ENCODE data around the gene TRMO.

TRMO gene

GRCh38 chr9:97858826-97859225 lies 63.5 kb downstream of the TRMO start:
- H3K36me3 Mint-ChIP-seq (ENCODE audit: insufficient read depth): peaks cover 3% of the 10 kb centered on the region
- no peak for ATAC-seq (replicated peaks)
- no peaks in the 10 kb centered on the region for H3K9me3 Mint-ChIP-seq
- peaks cover 74 to 95% of the 10 kb centered on the region in 2 donors for H3K27me3 Mint-ChIP-seq
- H3K4me1 Mint-ChIP-seq (ENCODE audit: low read depth in 2 of 2): peaks cover 0 to 10% of the 10 kb centered on the region in 2 donors
- no peak overlapping the region for H3K4me3 Mint-ChIP-seq
- no peak overlapping the region for H3K27ac Mint-ChIP-seq
- no peak for DNase-seq

DNA sequence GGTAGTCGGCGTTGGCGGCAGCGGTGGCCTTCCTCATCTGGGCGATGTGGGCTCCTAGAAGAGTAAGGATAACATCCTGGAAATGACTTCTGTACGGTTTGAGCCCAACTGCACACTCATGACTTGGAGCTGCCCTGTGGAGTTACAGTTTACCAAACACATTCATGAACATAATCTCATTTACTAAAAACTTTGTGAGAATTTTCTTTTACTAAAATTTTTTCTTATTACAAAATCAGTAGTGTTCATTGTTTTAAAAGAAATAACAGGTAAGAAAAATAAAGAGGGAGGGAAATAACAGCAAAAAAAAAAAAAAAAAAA lies 63.9 kb downstream of the TRMO start:
- DNase-seq (no peak), ATAC-seq (replicated peaks) (no peak)
- H3K4me1 Mint-ChIP-seq (ENCODE audit: low read depth in 2 of 2): peaks cover under 1 to 11% of the 10 kb centered on the region in 2 donors
- no peak overlapping the region for H3K27ac Mint-ChIP-seq
- no peaks in the 10 kb centered on the region for H3K9me3 Mint-ChIP-seq
- peak overlapping the region in 1 of 2 donors; percentile 19 for H3K4me3 Mint-ChIP-seq
- peaks cover 74 to 95% of the 10 kb centered on the region in 2 donors for H3K27me3 Mint-ChIP-seq
- peaks cover 3% of the 10 kb centered on the region for H3K36me3 Mint-ChIP-seq (ENCODE audit: insufficient read depth)

GRCh38 chr9:97857606-97858392 lies 64.5 kb downstream of the TRMO start:
- peaks cover 3% of the 10 kb centered on the region for H3K36me3 Mint-ChIP-seq (ENCODE audit: insufficient read depth)
- H3K4me1 Mint-ChIP-seq (ENCODE audit: low read depth in 2 of 2): peaks cover 3 to 13% of the 10 kb centered on the region in 2 donors
- H3K27ac Mint-ChIP-seq: no peak overlapping the region
- H3K27me3 Mint-ChIP-seq: peaks cover 74 to 99% of the 10 kb centered on the region in 2 donors
- DNase-seq (no peak), ATAC-seq (replicated peaks) (no peak)
- H3K4me3 Mint-ChIP-seq: peak overlapping the region; percentile 19
- H3K9me3 Mint-ChIP-seq: no peaks in the 10 kb centered on the region

DNA sequence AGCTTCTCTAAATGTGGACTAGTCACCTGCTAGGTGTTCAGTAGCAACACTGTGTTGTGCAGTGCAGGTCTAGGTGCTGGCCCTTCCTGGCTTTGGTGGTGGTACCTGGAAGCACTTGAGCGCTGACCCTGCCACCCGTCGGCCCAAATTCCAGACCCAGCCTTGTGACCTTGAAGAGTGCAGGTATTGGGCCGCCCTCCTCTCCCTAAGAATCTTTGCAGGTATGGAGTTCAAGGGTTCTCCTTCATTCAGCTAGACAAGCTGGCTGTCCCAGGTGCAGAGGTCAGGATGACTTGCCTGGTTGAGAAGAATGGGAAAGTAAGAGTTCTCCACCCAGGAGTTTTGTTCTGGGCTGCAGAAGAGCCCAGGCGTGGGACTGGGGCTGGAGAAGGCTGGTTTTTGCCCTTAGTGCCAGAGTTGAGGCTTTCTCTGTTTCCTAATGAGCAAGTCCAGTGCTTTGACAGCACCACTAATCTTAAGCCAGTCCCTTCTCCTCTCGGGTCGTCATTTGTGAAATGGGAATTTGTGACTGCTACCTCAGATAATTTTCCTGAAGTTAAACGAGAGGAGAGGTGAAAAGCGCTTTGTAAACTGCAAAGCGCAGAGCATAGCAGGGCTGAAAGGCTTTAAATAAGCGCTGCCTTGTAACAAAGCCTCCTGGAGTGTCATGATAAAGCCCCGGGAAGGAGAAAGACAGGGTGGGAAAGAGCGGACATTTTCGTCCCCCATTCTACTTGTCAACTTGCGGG lies 65.3 kb downstream of the TRMO start:
- ATAC-seq (replicated peaks) (no peak), DNase-seq (no peak)
- Mint-ChIP-seq H3K4me3 (peak overlapping the region in 1 of 2 donors; percentile 19), H3K9me3 (no peaks in the 10 kb centered on the region), H3K27ac (no peak overlapping the region), H3K27me3 (peaks cover 75 to 99% of the 10 kb centered on the region in 2 donors), H3K4me1 (ENCODE audit: low read depth in 2 of 2) (peaks cover 3 to 18% of the 10 kb centered on the region in 2 donors), H3K36me3 (ENCODE audit: insufficient read depth) (peaks cover 3% of the 10 kb centered on the region)

GRCh38 chr9:97855899-97856298 lies 66.4 kb downstream of the TRMO start:
- DNase-seq (no peak), ATAC-seq (replicated peaks) (no peak)
- H3K27me3 Mint-ChIP-seq: peaks cover 70 to 96% of the 10 kb centered on the region in 2 donors
- peaks cover 3 to 18% of the 10 kb centered on the region in 2 donors for H3K4me1 Mint-ChIP-seq (ENCODE audit: low read depth in 2 of 2)
- H3K36me3 Mint-ChIP-seq (ENCODE audit: insufficient read depth): peaks cover 3% of the 10 kb centered on the region
- H3K9me3 Mint-ChIP-seq: no peaks in the 10 kb centered on the region
- peak overlapping the region; percentile 18 to 41 for H3K4me3 Mint-ChIP-seq
- no peak overlapping the region for H3K27ac Mint-ChIP-seq

- Mint-ChIP-seq H3K27ac (no peak overlapping the region), H3K9me3 (no peaks in the 10 kb centered on the region), H3K36me3 (ENCODE audit: insufficient read depth) (peaks cover 3% of the 10 kb centered on the region), H3K4me3 (peak overlapping the region; percentile 18 to 41), H3K4me1 (ENCODE audit: low read depth in 2 of 2) (peaks cover 3 to 18% of the 10 kb centered on the region in 2 donors), H3K27me3 (peaks cover 71 to 96% of the 10 kb centered on the region in 2 donors)
- no peak for ATAC-seq (replicated peaks)
- DNase-seq: no peak
These were observed 66.8 kb downstream of the TRMO start for GRCh38 chr9:97855486-97855875.

- peaks cover 3 to 18% of the 10 kb centered on the region in 2 donors for H3K4me1 Mint-ChIP-seq (ENCODE audit: low read depth in 2 of 2)
- H3K27ac Mint-ChIP-seq: no peak overlapping the region
- no peaks in the 10 kb centered on the region for H3K9me3 Mint-ChIP-seq
- no peak for DNase-seq
- H3K4me3 Mint-ChIP-seq: peak overlapping the region in 1 of 2 donors; percentile 41
- ATAC-seq (replicated peaks): no peak
- H3K36me3 Mint-ChIP-seq (ENCODE audit: insufficient read depth): peaks cover 3% of the 10 kb centered on the region
- peaks cover 72 to 96% of the 10 kb centered on the region in 2 donors for H3K27me3 Mint-ChIP-seq
These were observed 67.4 kb downstream of the TRMO start for GRCh38 chr9:97854696-97855485.
